Measurements from ENCODE around the gene DCAF16.

DNA sequence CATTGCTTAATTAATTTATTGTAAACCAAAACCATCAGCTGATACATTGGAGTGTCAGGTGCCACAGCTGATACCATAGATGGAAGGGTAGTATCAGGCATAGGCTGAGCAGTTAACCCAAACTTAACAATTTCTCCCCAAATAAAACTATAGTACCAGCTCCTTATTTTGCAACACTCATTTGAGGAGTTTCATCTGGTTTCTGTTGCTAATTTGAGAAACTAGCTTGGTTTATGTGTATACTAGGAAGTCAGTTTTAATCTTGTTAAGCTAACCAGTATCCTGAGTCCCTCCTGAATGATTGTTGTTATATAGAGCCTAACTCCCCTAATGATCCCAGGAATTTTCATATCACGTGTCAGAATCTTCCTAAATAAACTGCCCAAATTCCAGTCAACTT lies 12.7 kb downstream of the DCAF16 start:
- TF ChIP-seq, protein P1, sequence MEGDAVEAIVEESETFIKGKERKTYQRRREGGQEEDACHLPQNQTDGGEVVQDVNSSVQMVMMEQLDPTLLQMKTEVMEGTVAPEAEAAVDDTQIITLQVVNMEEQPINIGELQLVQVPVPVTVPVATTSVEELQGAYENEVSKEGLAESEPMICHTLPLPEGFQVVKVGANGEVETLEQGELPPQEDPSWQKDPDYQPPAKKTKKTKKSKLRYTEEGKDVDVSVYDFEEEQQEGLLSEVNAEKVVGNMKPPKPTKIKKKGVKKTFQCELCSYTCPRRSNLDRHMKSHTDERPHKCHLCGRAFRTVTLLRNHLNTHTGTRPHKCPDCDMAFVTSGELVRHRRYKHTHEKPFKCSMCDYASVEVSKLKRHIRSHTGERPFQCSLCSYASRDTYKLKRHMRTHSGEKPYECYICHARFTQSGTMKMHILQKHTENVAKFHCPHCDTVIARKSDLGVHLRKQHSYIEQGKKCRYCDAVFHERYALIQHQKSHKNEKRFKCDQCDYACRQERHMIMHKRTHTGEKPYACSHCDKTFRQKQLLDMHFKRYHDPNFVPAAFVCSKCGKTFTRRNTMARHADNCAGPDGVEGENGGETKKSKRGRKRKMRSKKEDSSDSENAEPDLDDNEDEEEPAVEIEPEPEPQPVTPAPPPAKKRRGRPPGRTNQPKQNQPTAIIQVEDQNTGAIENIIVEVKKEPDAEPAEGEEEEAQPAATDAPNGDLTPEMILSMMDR (conservative IDR thresholded peaks at IDR 0.05; ENCODE audit: low read length) = no peak
- TF ChIP-seq EZH2phosphoT487 (IDR thresholded peaks at IDR 0.05; ENCODE audit: borderline replicate concordance) = no peak
